ENCODE data around the gene NFIA. TPM values are rescaled to one million over a fixed set of nuclear protein-coding genes. Genes with fewer than 3 reads are reported as not detected.

NFIA gene
- total and polyA plus RNA-seq, 8 donors, result 9.6 to 108 (median 37.2) TPM

DNA sequence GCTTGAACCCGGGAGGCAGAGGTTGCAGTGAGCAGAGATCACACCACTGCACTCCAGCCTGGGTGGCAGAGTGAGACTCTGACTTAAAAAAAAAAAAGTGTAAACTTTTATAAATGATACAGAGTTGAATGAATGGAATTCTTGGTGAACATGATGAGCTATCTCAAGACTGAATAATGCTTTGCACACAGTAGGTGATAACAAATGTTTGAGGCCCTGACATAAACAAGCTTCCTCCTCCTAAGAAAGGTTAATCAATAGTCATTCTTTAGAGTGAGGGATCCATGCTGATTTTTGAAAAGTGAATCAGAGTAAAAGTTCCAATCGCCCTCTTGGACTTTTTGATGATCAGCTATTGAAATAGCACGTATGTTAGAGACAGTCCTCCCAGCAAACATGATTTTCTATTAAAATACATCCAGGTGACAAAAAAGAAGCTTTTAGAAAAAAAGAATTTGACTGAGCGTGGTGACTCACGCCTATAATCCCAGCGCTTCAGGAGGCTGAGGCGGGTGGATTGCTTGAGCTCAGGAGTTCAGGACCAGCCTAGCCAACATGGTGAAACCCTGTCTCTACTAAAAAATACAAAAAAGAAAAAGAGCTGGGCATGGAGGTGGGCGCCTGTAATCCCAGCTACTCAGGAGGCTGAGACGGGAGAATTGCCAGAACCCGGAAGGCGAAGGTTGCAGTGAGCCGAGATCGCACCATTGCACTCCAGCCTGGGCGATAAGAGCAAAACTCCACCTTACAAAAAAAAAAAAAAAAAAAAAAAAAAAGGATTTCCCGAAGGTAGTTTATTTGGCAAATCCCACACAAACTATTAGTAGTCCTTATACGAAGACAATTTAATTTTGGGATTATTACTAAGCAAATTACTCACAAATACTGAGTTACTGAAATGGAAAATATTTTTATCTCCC is 181.8 kb downstream of the NFIA start:
- no peaks in the 10 kb centered on the region for H3K36me3 ChIP-seq
- H3K27ac ChIP-seq, result no peak overlapping the region
- H3K4me1 ChIP-seq, result peaks cover 0 to 66% (median 33%) of the 10 kb centered on the region in 4 donors
- intact Hi-C loops (cut with DNase I; ENCODE audit: low total_unique reads), result no loop called here
- no peak overlapping the region for H3K4me3 ChIP-seq
- no peak for DNase-seq
- WGBS, 5 donors, result 92 to 96% (median 96%) methylated on average over 16 of the region's 16 CpGs
- TF ChIP-seq POLR2A (IDR thresholded peaks at IDR 0.05), result no peak
- TF ChIP-seq POLR2AphosphoS5 (IDR thresholded peaks at IDR 0.05), result no peak
- TF ChIP-seq, protein P1, sequence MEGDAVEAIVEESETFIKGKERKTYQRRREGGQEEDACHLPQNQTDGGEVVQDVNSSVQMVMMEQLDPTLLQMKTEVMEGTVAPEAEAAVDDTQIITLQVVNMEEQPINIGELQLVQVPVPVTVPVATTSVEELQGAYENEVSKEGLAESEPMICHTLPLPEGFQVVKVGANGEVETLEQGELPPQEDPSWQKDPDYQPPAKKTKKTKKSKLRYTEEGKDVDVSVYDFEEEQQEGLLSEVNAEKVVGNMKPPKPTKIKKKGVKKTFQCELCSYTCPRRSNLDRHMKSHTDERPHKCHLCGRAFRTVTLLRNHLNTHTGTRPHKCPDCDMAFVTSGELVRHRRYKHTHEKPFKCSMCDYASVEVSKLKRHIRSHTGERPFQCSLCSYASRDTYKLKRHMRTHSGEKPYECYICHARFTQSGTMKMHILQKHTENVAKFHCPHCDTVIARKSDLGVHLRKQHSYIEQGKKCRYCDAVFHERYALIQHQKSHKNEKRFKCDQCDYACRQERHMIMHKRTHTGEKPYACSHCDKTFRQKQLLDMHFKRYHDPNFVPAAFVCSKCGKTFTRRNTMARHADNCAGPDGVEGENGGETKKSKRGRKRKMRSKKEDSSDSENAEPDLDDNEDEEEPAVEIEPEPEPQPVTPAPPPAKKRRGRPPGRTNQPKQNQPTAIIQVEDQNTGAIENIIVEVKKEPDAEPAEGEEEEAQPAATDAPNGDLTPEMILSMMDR (IDR thresholded peaks at IDR 0.05), result no peak
- TF ChIP-seq EP300 (IDR thresholded peaks at IDR 0.05), result no peak
- H3K9me3 ChIP-seq, result no peaks in the 10 kb centered on the region
- no peaks in the 10 kb centered on the region for H3K27me3 ChIP-seq

DNA sequence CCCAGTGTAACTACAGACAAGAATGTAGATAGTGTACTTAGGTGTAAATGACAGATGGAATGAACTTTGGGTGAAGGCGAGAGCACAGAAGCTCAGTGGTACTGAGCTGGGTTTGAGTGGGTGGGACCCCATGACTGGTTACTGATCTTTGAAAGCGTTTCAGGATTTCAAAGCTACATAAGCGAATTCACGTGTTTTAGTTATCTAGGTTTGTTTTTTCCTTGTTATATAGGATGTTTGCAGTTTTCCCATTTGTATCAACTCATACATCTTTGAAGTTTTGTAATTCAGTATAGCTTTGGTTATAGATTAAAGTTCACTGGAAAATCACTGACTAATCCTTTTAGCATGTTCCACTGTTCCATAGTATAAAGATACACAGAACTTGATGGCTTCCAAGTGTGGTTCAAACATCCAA is 182.5 kb downstream of the NFIA start:
- no peaks in the 10 kb centered on the region for H3K27me3 ChIP-seq
- no peak overlapping the region for H3K27ac ChIP-seq
- H3K4me1 ChIP-seq, result peaks cover 0 to 66% (median 37%) of the 10 kb centered on the region in 4 donors
- TF ChIP-seq EP300 (IDR thresholded peaks at IDR 0.05), result no peak
- no peak for TF ChIP-seq POLR2AphosphoS5 (IDR thresholded peaks at IDR 0.05)
- TF ChIP-seq POLR2A (IDR thresholded peaks at IDR 0.05), result no peak
- TF ChIP-seq, protein P1 (IDR thresholded peaks at IDR 0.05), result no peak
- no peak overlapping the region for H3K4me3 ChIP-seq
- no peaks in the 10 kb centered on the region for H3K9me3 ChIP-seq
- intact Hi-C loops (cut with DNase I; ENCODE audit: low total_unique reads), result no loop called here
- no peaks in the 10 kb centered on the region for H3K36me3 ChIP-seq
- DNase-seq, result no peak
- 80 to 95% (median 85%) methylated on average over 4 of the region's 4 CpGs for WGBS, 5 donors

DNA sequence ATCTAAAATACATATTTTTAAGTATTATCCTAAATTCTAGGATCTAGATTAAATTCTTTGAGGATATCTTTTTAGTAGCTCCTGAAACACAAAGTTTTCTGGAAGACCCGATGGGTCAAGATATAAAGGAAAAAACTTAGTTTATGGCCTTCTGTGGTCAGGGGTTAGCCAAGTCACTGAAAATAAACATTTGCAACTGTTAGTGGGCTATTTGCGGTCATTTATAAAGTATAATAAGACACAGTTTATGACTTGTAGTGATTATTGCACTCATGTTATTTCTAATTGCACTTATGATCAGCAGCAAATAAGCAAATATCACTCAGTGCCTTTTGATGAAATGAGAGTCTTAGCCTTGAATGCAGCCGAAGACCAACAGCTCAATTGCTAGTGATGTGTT is 183.3 kb downstream of the NFIA start:
- Histone ChIP-seq H3K4me1 (peaks cover 3 to 68% (median 40%) of the 10 kb centered on the region in 4 donors), H3K9me3 (no peaks in the 10 kb centered on the region), H3K36me3 (no peaks in the 10 kb centered on the region), H3K4me3 (no peak overlapping the region), H3K27ac (no peak overlapping the region), H3K27me3 (no peaks in the 10 kb centered on the region)
- intact Hi-C loops (cut with DNase I; ENCODE audit: low total_unique reads), result no loop called here
- TF ChIP-seq POLR2AphosphoS5 (IDR thresholded peaks at IDR 0.05), result no peak
- no peak for DNase-seq
- 68 to 87% (median 82%) methylated on average over 3 of the region's 3 CpGs for WGBS, 5 donors

DNA sequence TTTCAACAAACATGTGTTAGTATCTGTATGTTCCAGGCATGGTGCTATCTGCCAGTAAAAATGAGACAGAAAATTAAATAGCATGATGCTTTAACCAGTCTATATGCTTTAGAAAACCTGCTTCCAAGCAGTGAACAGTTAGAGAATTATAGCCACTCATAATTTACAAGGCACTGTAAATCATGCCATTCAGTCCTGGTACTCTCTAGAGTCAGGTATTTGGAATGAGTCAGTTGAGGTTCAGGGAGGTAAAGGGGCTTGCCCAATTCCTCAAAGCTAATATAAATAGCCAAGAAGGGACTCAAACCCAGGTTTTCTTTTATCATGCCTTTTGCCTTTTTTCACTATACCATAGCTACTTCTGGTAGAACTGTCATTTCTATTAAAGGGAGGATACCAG is 184.4 kb downstream of the NFIA start:
- Histone ChIP-seq H3K27me3 (no peaks in the 10 kb centered on the region), H3K4me3 (no peak overlapping the region), H3K27ac (no peak overlapping the region), H3K9me3 (no peaks in the 10 kb centered on the region), H3K36me3 (no peaks in the 10 kb centered on the region), H3K4me1 (peaks cover 3 to 67% (median 38%) of the 10 kb centered on the region in 4 donors)
- no peak for DNase-seq
- TF ChIP-seq POLR2A (IDR thresholded peaks at IDR 0.05), result no peak
- no peak for TF ChIP-seq POLR2AphosphoS5 (IDR thresholded peaks at IDR 0.05)
- no peak for TF ChIP-seq EP300 (IDR thresholded peaks at IDR 0.05)
- TF ChIP-seq, protein P1 (IDR thresholded peaks at IDR 0.05), result no peak
- intact Hi-C loops (cut with DNase I; ENCODE audit: low total_unique reads), result no loop called here
